ENCODE data around the gene EBF3. TPM values are rescaled to one million over a fixed set of nuclear protein-coding genes. Genes with fewer than 3 reads are reported as not detected.

The EBF3 gene
- polyA plus RNA-seq, 1 experiment, result 0.32 TPM

- POLR2A ChIA-PET, result no interaction called here
- TF ChIP-seq CTCF (IDR thresholded peaks at IDR 0.05; ENCODE audit: insufficient read depth, low read depth, low read length), result no peak
Observed at GRCh38 chr10:129908406-129908805, 55.7 kb downstream of the EBF3 start.

GRCh38 chr10:129905553-129905952, 58.5 kb downstream of the EBF3 start:
- ChIA-PET POLR2A (no interaction called here), CTCF (interaction anchor here (0.6 kb wide), 1 partner anchor 371 kb away, joined by 3 read pairs; no protein-coding TSS in a partner anchor)
- Histone ChIP-seq H3K4me3 (ENCODE audit: low read depth, low read length) (no peak overlapping the region), H3K36me3 (ENCODE audit: control insufficient read depth, insufficient read depth, low read length) (no peaks in the 10 kb centered on the region), H3K27me3 (ENCODE audit: control insufficient read depth, insufficient read depth, low read length) (no peaks in the 10 kb centered on the region)
- no peak for TF ChIP-seq CTCF (IDR thresholded peaks at IDR 0.05; ENCODE audit: insufficient read depth, low read depth, low read length)
- DNase-seq (ENCODE audit: low read depth), result no peak

More at GRCh38 chr10:129908406-129908805, 55.7 kb downstream of the EBF3 start:
- Histone ChIP-seq H3K27me3 (ENCODE audit: control insufficient read depth, insufficient read depth, low read length) (no peaks in the 10 kb centered on the region), H3K36me3 (ENCODE audit: control insufficient read depth, insufficient read depth, low read length) (no peaks in the 10 kb centered on the region), H3K4me3 (ENCODE audit: low read depth, low read length) (no peak overlapping the region)
- DNase-seq (ENCODE audit: low read depth), result no peak
- CTCF ChIA-PET, result no interaction called here

GRCh38 chr10:129904323-129904722, 59.8 kb downstream of the EBF3 start:
- CTCF ChIA-PET, result no interaction called here
- Histone ChIP-seq H3K36me3 (ENCODE audit: control insufficient read depth, insufficient read depth, low read length) (no peaks in the 10 kb centered on the region), H3K27me3 (ENCODE audit: control insufficient read depth, insufficient read depth, low read length) (no peaks in the 10 kb centered on the region), H3K4me3 (ENCODE audit: low read depth, low read length) (no peak overlapping the region)
- POLR2A ChIA-PET, result no interaction called here
- TF ChIP-seq CTCF (IDR thresholded peaks at IDR 0.05; ENCODE audit: insufficient read depth, low read depth, low read length), result no peak
- no peak for DNase-seq (ENCODE audit: low read depth)

- Histone ChIP-seq H3K27me3 (ENCODE audit: control insufficient read depth, insufficient read depth, low read length) (no peaks in the 10 kb centered on the region), H3K36me3 (ENCODE audit: control insufficient read depth, insufficient read depth, low read length) (no peaks in the 10 kb centered on the region), H3K4me3 (ENCODE audit: low read depth, low read length) (no peak overlapping the region)
- CTCF ChIA-PET, result interaction anchor here (1.2 to 1.8 kb wide), 2 partner anchors 11 to 13 kb away, joined by 3 to 6 read pairs; no protein-coding TSS in a partner anchor
- POLR2A ChIA-PET, result no interaction called here
- DNase-seq (ENCODE audit: low read depth), result no peak
- TF ChIP-seq CTCF (IDR thresholded peaks at IDR 0.05; ENCODE audit: insufficient read depth, low read depth, low read length), result no peak
Observed at GRCh38 chr10:129901389-129902006, 62.6 kb downstream of the EBF3 start.

GRCh38 chr10:129900825-129901224, 63.2 kb downstream of the EBF3 start:
- Histone ChIP-seq H3K36me3 (ENCODE audit: control insufficient read depth, insufficient read depth, low read length) (no peaks in the 10 kb centered on the region), H3K4me3 (ENCODE audit: low read depth, low read length) (no peak overlapping the region), H3K27me3 (ENCODE audit: control insufficient read depth, insufficient read depth, low read length) (no peaks in the 10 kb centered on the region)
- CTCF ChIA-PET, result interaction anchor here (1.8 kb wide), 1 partner anchor 12 kb away, joined by 6 read pairs; no protein-coding TSS in a partner anchor
- DNase-seq (ENCODE audit: low read depth), result no peak
- TF ChIP-seq CTCF (IDR thresholded peaks at IDR 0.05; ENCODE audit: insufficient read depth, low read depth, low read length), result no peak
- POLR2A ChIA-PET, result no interaction called here
